RCC 7860 (cell line): ENCODE measurements around the gene BIRC6.

ENCODE experiments used
- DNase-seq: peaks from one replicate; pipeline ENCODE4 v3.0.0-alpha.2; 2015; ENCODE audit warnings: low spot score
- FAIRE-seq: peaks from 2 replicates; lab custom pipeline; 2012; peaks lifted over from hg19 to GRCh38; lab: Jason Lieb, UNC

The BIRC6 gene

DNA sequence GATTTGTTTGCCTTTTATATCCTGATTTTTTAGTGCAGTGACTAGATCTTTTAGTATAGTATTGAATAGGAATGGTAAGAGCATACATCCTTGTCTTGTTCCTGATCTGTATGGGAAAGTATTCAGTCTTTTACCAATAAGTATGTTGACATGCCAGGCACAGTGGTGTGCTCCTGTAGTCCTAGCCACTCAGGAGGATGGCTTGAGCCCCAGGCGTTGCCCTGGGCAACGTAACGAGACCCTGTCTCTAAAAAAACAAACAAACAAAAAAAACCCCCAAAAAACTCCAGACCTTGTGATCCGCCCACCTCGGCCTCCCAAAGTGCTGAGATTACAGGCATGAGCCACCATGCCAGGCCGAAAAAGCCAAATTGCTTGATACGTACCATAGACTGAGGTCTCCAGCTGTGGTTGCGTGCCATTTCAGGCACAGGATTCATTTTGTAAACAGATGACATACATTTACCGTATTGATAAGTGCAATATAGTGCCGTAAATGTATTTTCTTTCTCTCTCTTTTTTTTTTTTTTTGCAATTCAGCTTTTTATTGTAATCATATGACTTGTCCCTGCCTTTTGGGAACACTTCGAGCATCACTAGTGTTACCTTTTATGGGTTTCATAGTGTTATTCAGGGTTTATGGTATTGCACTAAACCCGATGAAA lies 18.5 kb downstream of the BIRC6 start:
- no peak for FAIRE-seq
- DNase-seq, result no peak

- DNase-seq (no peak), FAIRE-seq (no peak)
Observed at GRCh38 chr2:32376756-32377155, 19.9 kb downstream of the BIRC6 start.

DNA sequence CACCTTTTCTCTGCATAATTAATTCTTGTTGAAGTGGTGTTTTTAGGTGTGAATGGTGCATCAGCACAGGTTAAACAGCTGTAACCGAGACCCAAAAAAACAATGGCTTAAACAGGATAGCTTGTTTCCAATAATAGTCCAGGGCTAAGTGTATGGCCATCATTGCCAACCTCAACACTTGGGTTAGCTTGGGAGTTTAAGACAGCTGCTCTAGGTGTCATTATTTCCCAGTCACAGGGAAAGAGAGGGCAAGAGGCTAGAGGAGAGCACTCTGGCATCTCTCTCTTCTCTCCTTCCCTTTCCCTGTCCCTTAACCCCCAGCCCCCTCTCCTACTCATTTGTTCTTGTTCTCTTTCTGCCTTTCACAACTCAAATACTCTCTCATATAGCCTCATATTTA lies 21.1 kb downstream of the BIRC6 start:
- DNase-seq (no peak), FAIRE-seq (no peak)

DNA sequence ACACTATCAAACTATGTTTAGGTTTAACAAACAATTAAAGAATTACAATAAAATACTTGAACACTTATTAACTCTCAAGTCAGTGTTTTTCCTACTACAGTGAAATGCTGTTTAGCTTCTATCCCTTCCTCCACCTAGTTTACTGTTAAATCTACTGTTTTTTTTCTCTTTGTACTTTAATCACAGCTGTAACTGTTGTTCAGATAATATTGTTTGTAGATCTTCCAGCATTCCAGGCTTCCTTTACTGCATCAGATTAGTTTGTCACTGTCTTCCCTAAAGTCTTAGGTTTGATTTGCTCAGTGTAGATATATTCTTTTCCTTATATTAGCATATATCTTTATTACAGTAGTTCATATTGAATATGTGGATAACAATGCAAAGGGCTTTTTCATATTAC lies 22.5 kb downstream of the BIRC6 start:
- DNase-seq (no peak), FAIRE-seq (no peak)

DNA sequence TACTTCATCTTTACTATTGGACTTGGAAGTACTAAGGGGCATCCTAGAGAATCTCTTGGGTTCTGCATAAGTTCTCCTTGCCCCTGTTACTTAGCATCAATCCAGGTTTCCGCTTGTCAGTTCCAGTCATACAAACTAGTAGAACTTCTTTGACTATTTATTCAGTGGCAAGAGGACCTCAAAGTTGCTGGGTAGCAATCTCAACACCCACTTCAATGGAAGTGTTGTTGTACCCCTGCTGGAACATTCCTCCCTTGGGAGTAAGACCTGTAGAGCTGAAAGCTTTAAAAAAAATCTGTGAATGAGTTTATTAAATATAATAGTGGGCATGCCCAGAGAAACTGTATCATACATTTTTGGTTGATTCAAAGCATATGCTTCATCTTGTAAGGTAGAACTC lies 27.0 kb downstream of the BIRC6 start:
- no peak for DNase-seq
- no peak for FAIRE-seq

GRCh38 chr2:32384529-32384928 lies 27.7 kb downstream of the BIRC6 start:
- DNase-seq, result no peak
- FAIRE-seq, result no peak

DNA sequence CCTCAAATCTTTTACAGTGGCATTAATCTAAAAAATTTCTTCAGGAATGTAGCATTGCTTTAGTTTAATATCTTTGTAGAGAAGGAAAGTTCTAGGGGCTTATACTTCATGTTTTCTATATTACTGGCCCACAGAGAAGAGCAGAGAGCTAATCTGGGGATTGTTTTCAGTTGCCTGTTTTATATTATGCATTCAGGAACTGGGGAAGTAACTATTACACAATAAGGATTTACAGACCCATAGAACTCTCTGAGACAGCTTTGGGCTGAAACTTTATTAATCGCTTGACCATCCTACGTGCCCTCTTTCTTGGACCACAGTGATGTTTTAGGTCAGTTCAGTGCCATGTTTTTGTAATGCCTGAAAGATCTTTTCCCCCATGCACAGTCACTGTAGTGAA lies 29.9 kb downstream of the BIRC6 start:
- no peak for FAIRE-seq
- DNase-seq, result no peak

GRCh38 chr2:32399221-32399620 lies 42.4 kb downstream of the BIRC6 start:
- FAIRE-seq (no peak), DNase-seq (no peak)

DNA sequence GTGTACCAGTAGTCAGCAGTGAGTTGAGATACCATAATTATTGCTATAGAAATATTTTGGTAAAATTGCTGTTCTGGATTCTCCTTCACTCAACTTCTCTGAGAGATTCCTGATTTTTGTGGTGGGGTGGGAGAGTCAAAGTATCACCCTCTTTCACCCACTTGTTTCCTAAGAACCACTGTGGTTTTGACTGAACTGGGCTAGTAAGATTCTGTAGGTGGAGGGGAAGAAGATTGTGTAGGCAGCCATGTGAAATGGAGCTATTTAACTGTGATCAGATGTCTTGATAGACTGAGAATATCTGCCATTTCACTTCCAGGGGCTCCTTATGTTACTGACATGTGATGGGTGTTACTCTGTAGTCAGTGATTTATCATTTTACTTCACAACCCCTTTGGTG lies 45.3 kb downstream of the BIRC6 start:
- FAIRE-seq (no peak), DNase-seq (no peak)

- FAIRE-seq, result no peak
Observed at GRCh38 chr2:32403782-32404181, 47.0 kb downstream of the BIRC6 start.

GRCh38 chr2:32404691-32405090 lies 47.9 kb downstream of the BIRC6 start:
- FAIRE-seq (no peak), DNase-seq (no peak)

More at GRCh38 chr2:32403782-32404181, 47.0 kb downstream of the BIRC6 start:
- no peak for DNase-seq

- FAIRE-seq (no peak), DNase-seq (no peak)
Observed at GRCh38 chr2:32416519-32416918, 59.7 kb downstream of the BIRC6 start.

GRCh38 chr2:32417659-32418058 lies 60.8 kb downstream of the BIRC6 start:
- no peak for FAIRE-seq
- DNase-seq, result no peak

DNA sequence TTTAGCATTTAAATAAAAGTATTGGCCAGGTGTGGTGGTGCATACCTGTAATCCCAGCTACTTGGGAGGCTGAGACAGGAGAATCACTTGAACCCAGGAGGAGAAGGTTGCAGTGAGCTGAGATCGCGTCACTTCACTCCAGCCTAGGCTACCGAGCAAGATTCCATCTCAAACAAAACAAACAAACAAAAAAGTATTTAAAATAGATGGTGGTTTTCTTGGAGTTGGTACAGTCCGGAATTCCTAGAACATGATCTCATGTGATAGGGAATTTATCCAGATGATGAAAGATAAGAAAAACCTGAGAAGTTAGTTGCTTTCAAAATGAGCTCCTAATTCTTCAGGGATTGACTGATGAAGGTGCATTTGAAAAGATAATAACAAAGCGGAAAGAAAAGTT lies 62.0 kb downstream of the BIRC6 start:
- DNase-seq, result peak; percentile 35
- FAIRE-seq, result no peak

DNA sequence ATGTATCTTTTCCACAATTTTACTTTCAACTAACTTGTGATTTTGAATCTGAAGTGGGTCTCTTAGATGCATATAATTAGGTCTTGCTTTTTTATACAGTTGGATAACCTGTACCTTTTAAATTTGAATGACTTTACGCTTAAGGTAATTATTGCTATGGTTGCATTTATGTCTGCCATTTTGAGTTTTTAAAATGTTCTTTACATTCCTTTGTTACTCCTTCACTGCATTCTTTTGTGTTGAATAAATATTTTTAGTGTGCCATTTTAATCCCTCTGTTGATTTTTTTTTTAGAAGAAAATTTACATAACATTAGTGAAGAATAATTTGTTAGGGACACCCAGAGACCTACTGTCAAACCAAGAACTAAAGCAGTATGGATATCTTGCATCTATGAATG lies 65.3 kb downstream of the BIRC6 start:
- FAIRE-seq (no peak), DNase-seq (no peak)

- FAIRE-seq (no peak), DNase-seq (no peak)
Observed at GRCh38 chr2:32423536-32423935, 66.7 kb downstream of the BIRC6 start.

- no peak for DNase-seq
- no peak for FAIRE-seq
Observed at GRCh38 chr2:32424739-32425138, 67.9 kb downstream of the BIRC6 start.

- DNase-seq (no peak), FAIRE-seq (no peak)
Observed at GRCh38 chr2:32425719-32426141, 68.9 kb downstream of the BIRC6 start.

GRCh38 chr2:32427672-32428610 lies 71.1 kb downstream of the BIRC6 start:
- no peak for FAIRE-seq
- DNase-seq, result no peak

DNA sequence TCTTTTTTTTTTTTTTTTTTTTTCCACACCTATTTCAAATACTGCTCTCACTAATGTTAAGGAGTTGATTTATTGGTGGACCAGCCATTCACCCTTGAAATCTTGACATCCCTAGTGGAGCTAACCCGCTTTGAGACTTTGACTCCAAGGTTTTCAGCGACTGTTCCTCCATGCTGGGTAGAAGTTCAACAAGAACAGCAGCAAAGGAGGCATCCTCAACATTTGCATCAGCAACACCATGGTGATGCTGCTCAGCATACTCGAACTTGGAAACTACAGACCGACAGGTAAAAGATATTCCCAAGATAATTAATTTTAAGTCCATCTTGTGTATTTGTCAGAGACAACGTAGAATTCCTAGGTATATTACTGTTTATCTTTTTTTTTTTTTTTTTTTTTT lies 74.0 kb downstream of the BIRC6 start:
- DNase-seq (no peak), FAIRE-seq (no peak)

DNA sequence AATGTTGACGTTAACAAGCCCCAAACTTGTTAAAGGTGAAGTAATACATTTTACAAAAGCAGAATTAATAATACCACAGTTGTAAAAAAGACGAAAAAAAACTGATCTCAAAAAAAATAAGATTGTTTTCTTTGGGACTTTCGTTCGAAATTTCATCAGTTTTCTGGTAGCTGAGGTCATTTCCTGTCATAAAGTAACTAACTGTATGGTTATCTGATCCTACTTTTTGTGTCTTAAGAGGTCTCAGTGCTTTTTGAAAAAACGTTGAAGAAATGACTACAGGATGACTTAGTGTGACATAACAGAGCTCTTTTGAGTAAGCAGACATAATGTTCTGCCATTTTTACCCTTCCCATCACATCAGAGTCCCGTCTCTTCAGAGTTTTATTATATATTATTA lies 79.3 kb downstream of the BIRC6 start:
- DNase-seq, result no peak
- no peak for FAIRE-seq

- DNase-seq (no peak), FAIRE-seq (no peak)
Observed at GRCh38 chr2:32442020-32442467, 85.2 kb downstream of the BIRC6 start.
